ENCODE measurements around the gene ADGRG1.

DNA sequence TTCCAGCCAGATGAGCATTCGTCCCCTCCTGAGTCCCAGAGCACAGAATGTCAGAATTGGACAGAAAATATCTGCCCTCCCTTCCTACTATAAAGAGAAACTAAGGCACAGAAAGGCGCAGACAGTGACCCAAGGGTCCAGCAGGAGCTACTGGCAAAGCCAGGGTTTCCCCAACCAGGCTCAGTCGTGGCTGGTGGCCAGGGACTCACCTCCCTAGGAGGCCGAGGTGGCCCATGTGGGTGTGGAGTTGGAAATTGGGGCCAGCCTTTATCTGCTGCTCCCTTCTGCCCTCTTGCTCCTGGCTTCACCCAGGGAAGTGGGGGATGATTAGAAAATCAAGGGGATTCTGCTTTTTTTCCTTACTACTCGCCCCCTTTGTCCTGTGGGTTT is 67.2 kb downstream of the ADGRG1 start:
- TF ChIP-seq, protein P1, sequence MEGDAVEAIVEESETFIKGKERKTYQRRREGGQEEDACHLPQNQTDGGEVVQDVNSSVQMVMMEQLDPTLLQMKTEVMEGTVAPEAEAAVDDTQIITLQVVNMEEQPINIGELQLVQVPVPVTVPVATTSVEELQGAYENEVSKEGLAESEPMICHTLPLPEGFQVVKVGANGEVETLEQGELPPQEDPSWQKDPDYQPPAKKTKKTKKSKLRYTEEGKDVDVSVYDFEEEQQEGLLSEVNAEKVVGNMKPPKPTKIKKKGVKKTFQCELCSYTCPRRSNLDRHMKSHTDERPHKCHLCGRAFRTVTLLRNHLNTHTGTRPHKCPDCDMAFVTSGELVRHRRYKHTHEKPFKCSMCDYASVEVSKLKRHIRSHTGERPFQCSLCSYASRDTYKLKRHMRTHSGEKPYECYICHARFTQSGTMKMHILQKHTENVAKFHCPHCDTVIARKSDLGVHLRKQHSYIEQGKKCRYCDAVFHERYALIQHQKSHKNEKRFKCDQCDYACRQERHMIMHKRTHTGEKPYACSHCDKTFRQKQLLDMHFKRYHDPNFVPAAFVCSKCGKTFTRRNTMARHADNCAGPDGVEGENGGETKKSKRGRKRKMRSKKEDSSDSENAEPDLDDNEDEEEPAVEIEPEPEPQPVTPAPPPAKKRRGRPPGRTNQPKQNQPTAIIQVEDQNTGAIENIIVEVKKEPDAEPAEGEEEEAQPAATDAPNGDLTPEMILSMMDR (conservative IDR thresholded peaks at IDR 0.05), result no peak
- no peak for TF ChIP-seq EZH2 (IDR thresholded peaks at IDR 0.05; ENCODE audit: low read depth)
